GM19468 (cell line): Measurements from ENCODE around the gene SLC22A9.

Source experiments
- ATAC-seq: cut with Tn5 transposase; IDR thresholded peaks from one replicate; pipeline ENCODE4 v1.9.1; 2021; ENCODE audit warnings: mild to moderate bottlenecking, moderate library complexity, moderate number of reproducible peaks; ENCODE audit not compliant: unreplicated experiment; ENCODE audit errors: extremely low read depth

SLC22A9 gene

GRCh38 chr11:63443714-63444113 lies 74.1 kb downstream of the SLC22A9 start:
- no peak for ATAC-seq

- ATAC-seq = no peak
Measured at GRCh38 chr11:63444160-63444559, 74.6 kb downstream of the SLC22A9 start.

- ATAC-seq = no peak
Measured at GRCh38 chr11:63445118-63445517, 75.5 kb downstream of the SLC22A9 start.

GRCh38 chr11:63445720-63446119 lies 76.1 kb downstream of the SLC22A9 start:
- no peak for ATAC-seq

- ATAC-seq = no peak
Measured at GRCh38 chr11:63448646-63449045, 79.1 kb downstream of the SLC22A9 start.

GRCh38 chr11:63459586-63459985 lies 90.0 kb downstream of the SLC22A9 start:
- ATAC-seq = no peak
